ENCODE data around the gene CEACAM18.
"Not testable (repeated sequence)": the region's sequence is repeated elsewhere in the genome, so short reads cannot be mapped to it uniquely, and the experiment has no call there.

Gene CEACAM18

DNA sequence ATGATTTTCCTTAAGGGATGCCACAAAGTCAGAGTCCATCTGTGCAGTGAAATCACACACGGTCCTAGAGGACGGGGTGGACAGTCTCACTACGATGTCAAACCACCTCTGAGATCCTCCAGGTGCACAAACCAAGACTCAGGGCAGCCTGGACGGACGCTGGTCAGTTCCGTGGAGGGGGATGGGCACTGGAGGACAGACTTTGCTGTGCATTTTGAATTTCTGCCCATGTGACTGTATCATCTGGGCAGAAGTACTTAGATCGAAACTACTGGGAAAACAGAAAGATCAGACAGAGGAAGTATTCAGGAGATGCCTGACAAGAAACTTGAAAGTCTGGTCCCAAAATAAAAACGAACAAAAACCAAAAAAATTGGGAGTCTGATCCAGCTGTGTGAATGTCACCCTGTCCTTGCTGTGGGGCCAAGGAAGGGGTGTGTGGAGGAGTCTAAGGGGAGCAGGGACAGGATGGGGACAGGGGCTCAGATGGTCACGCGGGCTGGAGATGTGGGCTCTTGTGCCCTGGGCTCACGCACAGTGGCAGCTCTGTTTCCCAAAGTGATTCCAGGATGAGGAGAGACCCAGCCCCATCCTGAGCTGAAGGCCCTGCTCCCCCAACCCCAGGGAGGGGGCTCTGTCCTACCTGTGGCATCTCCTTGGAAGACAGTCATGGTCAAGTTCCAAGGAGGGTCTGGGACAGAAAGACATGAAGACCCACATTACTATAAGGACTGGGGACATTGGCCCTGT is 21.6 kb upstream of the CEACAM18 start:
- H3K4me1 Mint-ChIP-seq, result peaks cover 13 to 19% of the 10 kb centered on the region in 2 donors
- peaks cover 0 to 2% of the 10 kb centered on the region in 2 donors for H3K36me3 Mint-ChIP-seq

GRCh38 chr19:51457351-51458013 is 20.9 kb upstream of the CEACAM18 start:
- Mint-ChIP-seq H3K4me1 (peaks cover 13 to 21% of the 10 kb centered on the region in 2 donors), H3K27me3 (peaks cover 43 to 60% of the 10 kb centered on the region in 2 donors), H3K4me3 (no peak overlapping the region), H3K27ac (peak overlapping the region; percentile 82), H3K36me3 (peaks cover 0 to 2% of the 10 kb centered on the region in 2 donors), H3K9me3 (no peaks in the 10 kb centered on the region)
- DNase-seq (no peak), ATAC-seq (replicated peaks) (no peak)

More for the DNA sequence above, 21.6 kb upstream of the CEACAM18 start:
- no peaks in the 10 kb centered on the region for H3K9me3 Mint-ChIP-seq
- no peak overlapping the region for H3K4me3 Mint-ChIP-seq
- ATAC-seq (replicated peaks) (no peak), DNase-seq (no peak)
- H3K27ac Mint-ChIP-seq, result no peak overlapping the region
- H3K27me3 Mint-ChIP-seq, result peaks cover 39 to 65% of the 10 kb centered on the region in 2 donors

GRCh38 chr19:51458051-51458645 is 20.2 kb upstream of the CEACAM18 start, which contains the start of gene SIGLEC8:
Gene SIGLEC8 (minus strand): TSS chr19:51458454. CDS start chr19:51458387, 67 bp downstream.
- peak within 1 kb of the TSS; percentile 82 for H3K27ac Mint-ChIP-seq
- H3K4me3 Mint-ChIP-seq, result no peak within 1 kb of the TSS
- ATAC-seq (replicated peaks) (no peak), DNase-seq (no peak)
- no peaks in the 10 kb centered on the region for H3K9me3 Mint-ChIP-seq
- peaks cover 13 to 21% of the 10 kb centered on the region in 2 donors for H3K4me1 Mint-ChIP-seq
- peaks cover 48 to 64% of the 10 kb centered on the region in 2 donors for H3K27me3 Mint-ChIP-seq
- H3K36me3 Mint-ChIP-seq, result peaks cover 0 to 2% of the 10 kb centered on the region in 2 donors

DNA sequence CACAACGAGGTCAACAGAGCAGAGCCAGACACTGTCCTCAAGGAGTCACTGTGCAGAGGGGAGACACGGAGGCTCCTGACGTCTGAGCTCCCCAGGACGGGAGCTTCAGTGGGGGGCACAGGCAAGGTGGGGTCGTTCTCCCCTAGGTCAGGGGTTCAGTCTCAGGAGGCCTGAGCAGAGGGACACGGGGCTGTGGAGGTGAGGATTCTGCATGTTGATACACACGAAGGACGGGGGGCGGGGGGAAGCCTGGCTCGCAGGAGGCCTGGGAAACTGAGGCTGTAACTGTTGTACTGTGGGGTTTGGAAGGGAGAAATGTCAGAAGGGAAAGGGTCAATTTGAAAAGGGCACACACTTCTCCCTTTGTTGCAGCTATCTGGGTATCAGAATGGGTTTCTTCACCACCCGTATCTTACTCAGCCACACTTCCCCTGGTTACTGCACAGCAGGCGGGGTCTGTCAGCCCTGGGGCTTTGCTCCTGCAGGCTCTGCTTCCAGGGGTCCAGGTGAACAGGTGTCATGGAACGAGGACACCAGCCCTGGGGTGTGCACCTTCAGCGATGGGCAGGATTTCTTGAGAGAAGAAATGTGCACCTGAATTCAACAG is 19.3 kb upstream of the CEACAM18 start:
- Mint-ChIP-seq H3K27me3 (peaks cover 47 to 62% of the 10 kb centered on the region in 2 donors), H3K4me1 (peaks cover 13 to 21% of the 10 kb centered on the region in 2 donors), H3K9me3 (no peaks in the 10 kb centered on the region), H3K27ac (no peak overlapping the region), H3K4me3 (no peak overlapping the region), H3K36me3 (peaks cover 0 to 2% of the 10 kb centered on the region in 2 donors)
- DNase-seq, result no peak
- ATAC-seq (replicated peaks), result no peak

GRCh38 chr19:51460164-51460992 is 18.0 kb upstream of the CEACAM18 start:
- H3K4me1 Mint-ChIP-seq, result peaks cover 13 to 21% of the 10 kb centered on the region in 2 donors
- peak overlapping the region; percentile 54 to 68 for H3K4me3 Mint-ChIP-seq
- peak; percentile 51 to 58 for ATAC-seq (replicated peaks)
- DNase-seq, result no peak
- peaks cover 0 to 2% of the 10 kb centered on the region in 2 donors for H3K36me3 Mint-ChIP-seq
- peaks cover 47 to 65% of the 10 kb centered on the region in 2 donors for H3K27me3 Mint-ChIP-seq
- H3K9me3 Mint-ChIP-seq, result no peaks in the 10 kb centered on the region
- peak overlapping the region; percentile 73 for H3K27ac Mint-ChIP-seq

- Mint-ChIP-seq H3K36me3 (peaks cover 0 to 2% of the 10 kb centered on the region in 2 donors), H3K27ac (no peak overlapping the region), H3K4me1 (peaks cover 10 to 21% of the 10 kb centered on the region in 2 donors), H3K9me3 (no peaks in the 10 kb centered on the region), H3K4me3 (no peak overlapping the region), H3K27me3 (peaks cover 53 to 72% of the 10 kb centered on the region in 2 donors)
- ATAC-seq (replicated peaks), result peak; percentile 26 to 31
- DNase-seq, result no peak
Observed at GRCh38 chr19:51461723-51462161, 16.6 kb upstream of the CEACAM18 start.

DNA sequence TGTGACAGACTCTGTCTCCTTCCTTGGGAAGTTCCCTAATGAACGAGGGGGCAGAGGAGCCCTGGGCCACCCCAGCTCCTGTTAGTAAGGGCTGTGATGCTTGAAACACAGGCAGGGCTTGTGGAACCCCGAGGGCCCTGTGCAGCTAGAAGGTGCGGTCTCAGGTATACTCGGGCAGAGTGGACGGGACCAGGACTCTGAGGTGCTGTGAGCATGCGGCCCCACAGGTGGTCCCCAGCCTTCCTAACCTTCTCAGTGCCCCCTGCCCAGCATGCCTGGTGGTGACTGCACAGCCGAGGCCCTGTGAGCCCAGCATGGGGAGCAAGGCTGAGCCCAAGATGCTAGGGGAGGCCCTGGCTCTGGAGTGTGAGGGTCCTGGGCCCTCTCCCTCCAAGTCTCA is 16.1 kb upstream of the CEACAM18 start:
- ATAC-seq (replicated peaks), result no peak
- H3K4me3 Mint-ChIP-seq, result no peak overlapping the region
- H3K4me1 Mint-ChIP-seq, result peaks cover 10 to 21% of the 10 kb centered on the region in 2 donors
- no peak for DNase-seq
- H3K27me3 Mint-ChIP-seq, result peaks cover 56 to 68% of the 10 kb centered on the region in 2 donors
- H3K36me3 Mint-ChIP-seq, result peaks cover 0 to 2% of the 10 kb centered on the region in 2 donors
- H3K27ac Mint-ChIP-seq, result no peak overlapping the region
- no peaks in the 10 kb centered on the region for H3K9me3 Mint-ChIP-seq

DNA sequence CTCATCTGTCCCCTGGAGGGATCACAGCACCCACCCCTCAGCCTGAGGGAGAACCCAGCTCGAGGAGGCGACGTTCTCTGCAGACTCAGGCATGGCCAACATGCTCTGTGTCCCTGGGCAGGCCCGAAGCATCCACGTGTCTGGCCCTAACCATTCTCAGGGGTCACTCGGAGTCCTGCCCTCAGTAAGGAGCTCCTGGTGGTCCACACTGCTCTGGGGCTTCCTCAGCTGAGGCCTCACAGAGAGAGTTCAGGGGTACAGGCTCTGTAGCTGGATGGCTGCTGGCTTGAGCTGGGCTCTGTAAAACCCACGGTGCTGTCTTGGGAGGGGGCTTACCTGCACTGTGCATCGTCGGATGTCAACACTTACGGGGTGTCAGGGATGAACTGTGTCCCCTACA is 15.7 kb upstream of the CEACAM18 start:
- H3K4me3 Mint-ChIP-seq, result no peak overlapping the region
- no peak for DNase-seq
- peaks cover 10 to 21% of the 10 kb centered on the region in 2 donors for H3K4me1 Mint-ChIP-seq
- H3K9me3 Mint-ChIP-seq, result no peaks in the 10 kb centered on the region
- no peak overlapping the region for H3K27ac Mint-ChIP-seq
- ATAC-seq (replicated peaks), result no peak
- peaks cover 58 to 65% of the 10 kb centered on the region in 2 donors for H3K27me3 Mint-ChIP-seq
- H3K36me3 Mint-ChIP-seq, result peaks cover 0 to 2% of the 10 kb centered on the region in 2 donors

GRCh38 chr19:51463976-51464581 is 14.3 kb upstream of the CEACAM18 start:
- Mint-ChIP-seq H3K4me3 (peak overlapping the region in 1 of 2 donors; percentile 10), H3K27me3 (peaks cover 58 to 61% of the 10 kb centered on the region in 2 donors)

DNA sequence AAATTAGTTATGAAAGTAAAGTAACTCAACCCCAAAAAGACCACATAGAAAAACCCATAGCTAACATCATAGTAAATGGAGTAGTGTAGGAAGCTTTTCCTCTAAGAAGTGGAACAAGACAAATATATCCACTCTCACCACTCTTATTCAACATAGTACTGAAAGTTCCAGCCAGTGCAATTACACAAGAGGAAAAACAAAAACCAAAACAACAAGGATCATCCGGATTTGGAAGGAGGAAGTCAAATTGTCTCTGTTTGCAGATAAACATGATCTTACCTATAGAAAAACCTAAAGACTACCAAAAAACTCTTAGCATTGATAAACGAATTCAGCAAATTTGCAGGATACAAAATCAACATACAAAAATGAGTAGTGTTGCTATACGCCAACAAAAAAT is 11.6 kb upstream of the CEACAM18 start:
- H3K27ac Mint-ChIP-seq, result no peak overlapping the region
- no peaks in the 10 kb centered on the region for H3K36me3 Mint-ChIP-seq
- H3K9me3 Mint-ChIP-seq, result no peaks in the 10 kb centered on the region
- H3K4me3 Mint-ChIP-seq, result no peak overlapping the region
- H3K27me3 Mint-ChIP-seq, result peaks cover 40 to 49% of the 10 kb centered on the region in 2 donors
- H3K4me1 Mint-ChIP-seq, result peaks cover 2 to 3% of the 10 kb centered on the region in 2 donors
- ATAC-seq (replicated peaks) (no peak), DNase-seq (no peak)

More at GRCh38 chr19:51463976-51464581, 14.3 kb upstream of the CEACAM18 start:
- H3K9me3 Mint-ChIP-seq, H3K27ac Mint-ChIP-seq, DNase-seq, H3K36me3 Mint-ChIP-seq: not testable (repeated sequence)
- peaks cover 10 to 21% of the 10 kb centered on the region in 2 donors for H3K4me1 Mint-ChIP-seq
- peak in 1 of 2 donors; percentile 46 for ATAC-seq (replicated peaks)

DNA sequence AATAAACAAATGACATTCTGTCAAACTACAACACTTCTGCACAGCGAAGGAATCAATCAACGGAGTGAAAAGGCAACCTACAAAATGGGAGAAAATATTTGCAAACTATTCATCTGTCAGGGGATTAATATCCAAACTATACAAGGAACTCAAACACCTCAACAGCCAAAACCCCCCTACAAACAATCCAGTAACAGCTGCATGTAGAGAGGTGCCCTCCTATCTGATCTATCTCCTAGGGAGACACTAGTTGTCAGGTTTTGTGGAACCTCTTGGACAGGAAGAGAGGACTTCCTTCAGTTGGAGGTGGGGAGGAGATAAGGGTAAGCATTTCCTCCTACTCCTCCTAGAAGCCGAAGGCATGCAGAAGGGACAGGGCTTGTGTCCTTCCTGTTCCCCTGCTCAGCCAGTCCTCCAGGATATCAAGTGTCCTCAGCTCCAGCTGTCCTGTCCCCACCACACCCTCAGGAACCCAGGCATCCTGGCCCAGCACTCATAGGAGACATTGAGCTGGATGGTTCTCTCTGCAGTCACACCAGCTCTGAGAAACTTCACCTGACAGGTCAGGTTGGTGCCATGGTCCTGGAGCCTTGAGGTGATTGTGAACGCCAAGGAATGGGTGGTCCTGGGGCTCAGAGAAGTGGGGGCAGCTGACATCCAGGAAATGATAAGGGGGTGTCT is 10.3 kb upstream of the CEACAM18 start:
- Mint-ChIP-seq H3K4me1 (peaks cover 6% of the 10 kb centered on the region in 2 donors), H3K27me3 (peaks cover 38 to 48% of the 10 kb centered on the region in 2 donors), H3K9me3 (no peaks in the 10 kb centered on the region), H3K36me3 (no peaks in the 10 kb centered on the region), H3K4me3 (no peak overlapping the region), H3K27ac (peak overlapping the region; percentile 51)
- DNase-seq (no peak), ATAC-seq (replicated peaks) (no peak)

GRCh38 chr19:51468545-51468920 is 9.8 kb upstream of the CEACAM18 start:
- no peaks in the 10 kb centered on the region for H3K36me3 Mint-ChIP-seq
- DNase-seq (no peak), ATAC-seq (replicated peaks) (no peak)
- no peak overlapping the region for H3K27ac Mint-ChIP-seq
- peaks cover 7 to 12% of the 10 kb centered on the region in 2 donors for H3K4me1 Mint-ChIP-seq
- H3K4me3 Mint-ChIP-seq, result no peak overlapping the region
- H3K9me3 Mint-ChIP-seq, result no peaks in the 10 kb centered on the region
- H3K27me3 Mint-ChIP-seq, result peaks cover 33 to 47% of the 10 kb centered on the region in 2 donors
